HEK293 (cell line): ENCODE measurements around the gene UGT1A4.

Experiments used
- MYNN ChIP-seq: fragments of 450-650 bp; formaldehyde crosslinking; IDR thresholded peaks from 2 replicates; pipeline ENCODE4 v1.5.1; 2016; ENCODE audit warnings: missing biosample characterization, missing genetic modification characterization, borderline replicate concordance
- SETDB1 ChIP-seq: IDR thresholded peaks from one replicate; pipeline ENCODE4 v1.6.1; 2017; ENCODE audit warnings: mild to moderate bottlenecking, low read length, moderate library complexity, mixed read lengths; ENCODE audit not compliant: insufficient read length
- SP2 ChIP-seq: fragments of 450-650 bp; formaldehyde crosslinking; IDR thresholded peaks from 2 replicates; pipeline ENCODE4 v1.5.1; 2016; ENCODE audit warnings: missing biosample characterization, missing genetic modification characterization
- YY2 ChIP-seq: fragments of 450-650 bp; formaldehyde crosslinking; IDR thresholded peaks from 2 replicates; pipeline ENCODE4 v1.5.1; 2016; ENCODE audit warnings: missing biosample characterization, missing genetic modification characterization
- ZBTB8A ChIP-seq: fragments of 450-650 bp; formaldehyde crosslinking; IDR thresholded peaks from 2 replicates; pipeline ENCODE4 v1.5.1; 2016; ENCODE audit warnings: missing biosample characterization, missing genetic modification characterization
- ZNF174 ChIP-seq: fragments of 450-650 bp; formaldehyde crosslinking; IDR thresholded peaks from 2 replicates; pipeline ENCODE4 v1.5.0; 2017; ENCODE audit warnings: missing biosample characterization, mild to moderate bottlenecking, missing genetic modification characterization
- ZNF184 ChIP-seq: fragments of 450-650 bp; IDR thresholded peaks from 2 replicates; pipeline ENCODE4 v1.5.1; 2018; ENCODE audit warnings: missing biosample characterization, mild to moderate bottlenecking, missing genetic modification characterization
- ZNF19 ChIP-seq: fragments of 450-650 bp; formaldehyde crosslinking; IDR thresholded peaks from 2 replicates; pipeline ENCODE4; 2016; ENCODE audit warnings: missing biosample characterization, missing genetic modification characterization, low read depth
- TF ChIP-seq, protein P1 (sequence below): fragments of 450-650 bp; formaldehyde crosslinking; IDR thresholded peaks from 2 replicates; pipeline ENCODE4 v1.5.1; 2016; ENCODE audit warnings: missing biosample characterization, missing genetic modification characterization
- TF ChIP-seq, protein P2 (sequence below): fragments of 450-650 bp; formaldehyde crosslinking; IDR thresholded peaks from 2 replicates; pipeline ENCODE4 v1.5.1; 2016; ENCODE audit warnings: missing biosample characterization, missing genetic modification characterization

DNA sequence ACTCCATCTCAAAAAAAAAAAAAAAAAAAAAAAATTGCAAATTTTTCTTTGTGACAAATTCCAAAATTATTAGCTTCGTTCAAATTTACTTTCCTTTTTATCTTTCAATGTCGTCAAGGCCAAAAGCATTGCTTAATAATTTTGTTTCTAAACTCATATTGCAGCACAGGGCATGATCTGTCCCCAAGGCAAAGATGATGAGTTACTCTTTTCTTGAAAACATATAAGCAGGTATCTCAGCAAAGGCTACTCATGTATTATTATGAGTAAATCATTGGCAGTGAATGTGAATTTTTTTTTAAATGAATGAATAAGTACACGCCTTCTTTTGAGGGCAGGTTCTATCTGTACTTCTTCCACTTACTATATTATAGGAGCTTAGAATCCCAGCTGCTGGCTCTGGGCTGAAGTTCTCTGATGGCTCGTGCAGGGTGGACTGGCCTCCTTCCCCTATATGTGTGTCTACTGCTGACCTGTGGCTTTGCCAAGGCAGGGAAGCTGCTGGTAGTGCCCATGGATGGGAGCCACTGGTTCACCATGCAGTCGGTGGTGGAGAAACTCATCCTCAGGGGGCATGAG lies 36.9 kb upstream of the UGT1A4 start, which contains the start of gene UGT1A7:
- TF ChIP-seq ZNF19 = no peak
- TF ChIP-seq, protein P1, sequence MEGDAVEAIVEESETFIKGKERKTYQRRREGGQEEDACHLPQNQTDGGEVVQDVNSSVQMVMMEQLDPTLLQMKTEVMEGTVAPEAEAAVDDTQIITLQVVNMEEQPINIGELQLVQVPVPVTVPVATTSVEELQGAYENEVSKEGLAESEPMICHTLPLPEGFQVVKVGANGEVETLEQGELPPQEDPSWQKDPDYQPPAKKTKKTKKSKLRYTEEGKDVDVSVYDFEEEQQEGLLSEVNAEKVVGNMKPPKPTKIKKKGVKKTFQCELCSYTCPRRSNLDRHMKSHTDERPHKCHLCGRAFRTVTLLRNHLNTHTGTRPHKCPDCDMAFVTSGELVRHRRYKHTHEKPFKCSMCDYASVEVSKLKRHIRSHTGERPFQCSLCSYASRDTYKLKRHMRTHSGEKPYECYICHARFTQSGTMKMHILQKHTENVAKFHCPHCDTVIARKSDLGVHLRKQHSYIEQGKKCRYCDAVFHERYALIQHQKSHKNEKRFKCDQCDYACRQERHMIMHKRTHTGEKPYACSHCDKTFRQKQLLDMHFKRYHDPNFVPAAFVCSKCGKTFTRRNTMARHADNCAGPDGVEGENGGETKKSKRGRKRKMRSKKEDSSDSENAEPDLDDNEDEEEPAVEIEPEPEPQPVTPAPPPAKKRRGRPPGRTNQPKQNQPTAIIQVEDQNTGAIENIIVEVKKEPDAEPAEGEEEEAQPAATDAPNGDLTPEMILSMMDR (tag by site-specific recombination) = no peak
- no peak for TF ChIP-seq SP2 (tag by site-specific recombination)
- TF ChIP-seq, protein P2, sequence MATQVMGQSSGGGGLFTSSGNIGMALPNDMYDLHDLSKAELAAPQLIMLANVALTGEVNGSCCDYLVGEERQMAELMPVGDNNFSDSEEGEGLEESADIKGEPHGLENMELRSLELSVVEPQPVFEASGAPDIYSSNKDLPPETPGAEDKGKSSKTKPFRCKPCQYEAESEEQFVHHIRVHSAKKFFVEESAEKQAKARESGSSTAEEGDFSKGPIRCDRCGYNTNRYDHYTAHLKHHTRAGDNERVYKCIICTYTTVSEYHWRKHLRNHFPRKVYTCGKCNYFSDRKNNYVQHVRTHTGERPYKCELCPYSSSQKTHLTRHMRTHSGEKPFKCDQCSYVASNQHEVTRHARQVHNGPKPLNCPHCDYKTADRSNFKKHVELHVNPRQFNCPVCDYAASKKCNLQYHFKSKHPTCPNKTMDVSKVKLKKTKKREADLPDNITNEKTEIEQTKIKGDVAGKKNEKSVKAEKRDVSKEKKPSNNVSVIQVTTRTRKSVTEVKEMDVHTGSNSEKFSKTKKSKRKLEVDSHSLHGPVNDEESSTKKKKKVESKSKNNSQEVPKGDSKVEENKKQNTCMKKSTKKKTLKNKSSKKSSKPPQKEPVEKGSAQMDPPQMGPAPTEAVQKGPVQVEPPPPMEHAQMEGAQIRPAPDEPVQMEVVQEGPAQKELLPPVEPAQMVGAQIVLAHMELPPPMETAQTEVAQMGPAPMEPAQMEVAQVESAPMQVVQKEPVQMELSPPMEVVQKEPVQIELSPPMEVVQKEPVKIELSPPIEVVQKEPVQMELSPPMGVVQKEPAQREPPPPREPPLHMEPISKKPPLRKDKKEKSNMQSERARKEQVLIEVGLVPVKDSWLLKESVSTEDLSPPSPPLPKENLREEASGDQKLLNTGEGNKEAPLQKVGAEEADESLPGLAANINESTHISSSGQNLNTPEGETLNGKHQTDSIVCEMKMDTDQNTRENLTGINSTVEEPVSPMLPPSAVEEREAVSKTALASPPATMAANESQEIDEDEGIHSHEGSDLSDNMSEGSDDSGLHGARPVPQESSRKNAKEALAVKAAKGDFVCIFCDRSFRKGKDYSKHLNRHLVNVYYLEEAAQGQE (tag by site-specific recombination) = no peak
- no peak for TF ChIP-seq SETDB1
- TF ChIP-seq MYNN (tag by site-specific recombination) = no peak
- TF ChIP-seq ZNF174 (tag by site-specific recombination) = no peak
- TF ChIP-seq ZBTB8A = no peak
- TF ChIP-seq YY2 (tag by site-specific recombination) = no peak
- no peak for TF ChIP-seq ZNF184 (tag by site-specific recombination)
